ENCODE measurements around the gene EPHA1.
"Not testable (repeated sequence)": the region's sequence is repeated elsewhere in the genome, so short reads cannot be mapped to it uniquely, and the experiment has no call there.

DNA sequence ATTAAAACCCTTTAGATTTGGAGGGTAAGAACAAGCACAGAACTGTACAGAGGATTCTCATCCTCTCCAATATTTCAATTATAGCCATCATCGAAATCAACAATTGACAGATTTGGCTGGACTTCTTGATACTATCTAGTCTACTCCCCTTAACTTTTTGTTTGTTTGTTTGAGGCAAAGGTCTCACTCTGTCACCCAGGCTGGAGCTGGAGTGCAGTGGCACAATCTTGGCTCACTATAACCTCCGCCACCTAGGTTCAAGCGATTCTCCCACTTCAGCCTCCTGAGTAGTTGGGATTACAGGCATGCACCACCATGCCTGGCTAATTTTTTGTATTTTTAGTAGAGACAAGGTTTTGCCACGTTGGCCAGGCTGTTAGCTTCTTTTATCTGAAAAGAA is 6.4 kb downstream of the EPHA1 start:
- TF ChIP-seq POLR2A (IDR thresholded peaks at IDR 0.05): not testable (repeated sequence)
- TF ChIP-seq, protein P1, sequence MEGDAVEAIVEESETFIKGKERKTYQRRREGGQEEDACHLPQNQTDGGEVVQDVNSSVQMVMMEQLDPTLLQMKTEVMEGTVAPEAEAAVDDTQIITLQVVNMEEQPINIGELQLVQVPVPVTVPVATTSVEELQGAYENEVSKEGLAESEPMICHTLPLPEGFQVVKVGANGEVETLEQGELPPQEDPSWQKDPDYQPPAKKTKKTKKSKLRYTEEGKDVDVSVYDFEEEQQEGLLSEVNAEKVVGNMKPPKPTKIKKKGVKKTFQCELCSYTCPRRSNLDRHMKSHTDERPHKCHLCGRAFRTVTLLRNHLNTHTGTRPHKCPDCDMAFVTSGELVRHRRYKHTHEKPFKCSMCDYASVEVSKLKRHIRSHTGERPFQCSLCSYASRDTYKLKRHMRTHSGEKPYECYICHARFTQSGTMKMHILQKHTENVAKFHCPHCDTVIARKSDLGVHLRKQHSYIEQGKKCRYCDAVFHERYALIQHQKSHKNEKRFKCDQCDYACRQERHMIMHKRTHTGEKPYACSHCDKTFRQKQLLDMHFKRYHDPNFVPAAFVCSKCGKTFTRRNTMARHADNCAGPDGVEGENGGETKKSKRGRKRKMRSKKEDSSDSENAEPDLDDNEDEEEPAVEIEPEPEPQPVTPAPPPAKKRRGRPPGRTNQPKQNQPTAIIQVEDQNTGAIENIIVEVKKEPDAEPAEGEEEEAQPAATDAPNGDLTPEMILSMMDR (IDR thresholded peaks at IDR 0.05): not testable (repeated sequence)
